AG09309 (cell line): ENCODE data around the gene TEX264.
"Not testable (repeated sequence)": the region's sequence is repeated elsewhere in the genome, so short reads cannot be mapped to it uniquely, and the experiment has no call there.

Experiments used
- DNase-seq: peaks from one replicate; pipeline ENCODE4 v3.0.0-alpha.2; 2010; ENCODE audit warnings: low read depth
- H3K4me3 ChIP-seq: 2 replicates; pipeline ENCODE4 v1.5.1; 2011; ENCODE audit warnings: mild to moderate bottlenecking, low read depth, low read length, moderate library complexity; ENCODE audit not compliant: control insufficient read depth
- TF ChIP-seq, protein P1 (sequence below): IDR thresholded peaks from 2 replicates; pipeline ENCODE4 v1.5.1; 2011; ENCODE audit warnings: mild to moderate bottlenecking, low read depth, low read length, inconsistent platforms; ENCODE audit not compliant: insufficient read depth, control insufficient read depth; ENCODE audit errors: missing control alignments

TEX264 gene

DNA sequence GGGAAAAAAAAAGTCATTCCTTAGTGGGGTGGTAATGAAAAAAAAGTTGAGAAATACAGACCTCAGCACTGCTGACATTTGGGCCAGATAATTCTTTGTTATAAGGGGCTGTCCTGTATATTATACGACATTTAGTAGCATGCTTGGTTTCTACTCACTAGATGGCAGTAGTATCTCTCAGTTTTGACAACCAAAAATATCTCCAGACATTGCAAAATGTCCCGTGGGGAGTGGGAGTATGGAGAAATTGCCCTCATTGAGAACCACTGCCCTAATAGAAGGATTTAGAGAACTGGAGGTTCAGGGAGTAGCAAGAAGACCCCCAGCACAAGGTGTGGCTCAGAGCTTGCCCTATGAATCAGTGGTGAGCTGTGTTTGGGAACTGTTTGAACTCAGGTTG is 28.6 kb upstream of the TEX264 start:
- no peak for DNase-seq
- no peak overlapping the region for H3K4me3 ChIP-seq
- TF ChIP-seq, protein P1, sequence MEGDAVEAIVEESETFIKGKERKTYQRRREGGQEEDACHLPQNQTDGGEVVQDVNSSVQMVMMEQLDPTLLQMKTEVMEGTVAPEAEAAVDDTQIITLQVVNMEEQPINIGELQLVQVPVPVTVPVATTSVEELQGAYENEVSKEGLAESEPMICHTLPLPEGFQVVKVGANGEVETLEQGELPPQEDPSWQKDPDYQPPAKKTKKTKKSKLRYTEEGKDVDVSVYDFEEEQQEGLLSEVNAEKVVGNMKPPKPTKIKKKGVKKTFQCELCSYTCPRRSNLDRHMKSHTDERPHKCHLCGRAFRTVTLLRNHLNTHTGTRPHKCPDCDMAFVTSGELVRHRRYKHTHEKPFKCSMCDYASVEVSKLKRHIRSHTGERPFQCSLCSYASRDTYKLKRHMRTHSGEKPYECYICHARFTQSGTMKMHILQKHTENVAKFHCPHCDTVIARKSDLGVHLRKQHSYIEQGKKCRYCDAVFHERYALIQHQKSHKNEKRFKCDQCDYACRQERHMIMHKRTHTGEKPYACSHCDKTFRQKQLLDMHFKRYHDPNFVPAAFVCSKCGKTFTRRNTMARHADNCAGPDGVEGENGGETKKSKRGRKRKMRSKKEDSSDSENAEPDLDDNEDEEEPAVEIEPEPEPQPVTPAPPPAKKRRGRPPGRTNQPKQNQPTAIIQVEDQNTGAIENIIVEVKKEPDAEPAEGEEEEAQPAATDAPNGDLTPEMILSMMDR, result peak; percentile 34

DNA sequence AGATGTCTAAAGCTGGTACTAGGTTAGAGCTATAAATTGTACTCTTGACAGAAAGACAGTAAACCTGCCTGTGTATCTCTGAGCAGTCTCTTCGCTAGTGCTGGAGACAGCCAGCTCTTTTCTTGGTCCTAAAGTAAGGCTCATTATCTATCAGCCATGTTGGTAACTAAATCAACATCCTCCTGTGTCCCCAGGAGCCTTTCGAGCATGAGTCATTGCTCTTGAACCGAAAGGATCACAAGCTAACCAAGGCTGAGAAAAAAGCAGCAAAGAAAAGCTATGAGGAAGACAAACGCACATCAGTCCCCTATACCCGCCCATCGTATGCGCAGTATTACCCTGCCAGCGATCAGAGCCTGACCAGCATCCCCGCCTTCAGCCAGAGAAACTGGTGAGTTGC is 25.0 kb upstream of the TEX264 start:
- no peak for DNase-seq
- TF ChIP-seq, protein P1, result no peak
- H3K4me3 ChIP-seq, result no peak overlapping the region

DNA sequence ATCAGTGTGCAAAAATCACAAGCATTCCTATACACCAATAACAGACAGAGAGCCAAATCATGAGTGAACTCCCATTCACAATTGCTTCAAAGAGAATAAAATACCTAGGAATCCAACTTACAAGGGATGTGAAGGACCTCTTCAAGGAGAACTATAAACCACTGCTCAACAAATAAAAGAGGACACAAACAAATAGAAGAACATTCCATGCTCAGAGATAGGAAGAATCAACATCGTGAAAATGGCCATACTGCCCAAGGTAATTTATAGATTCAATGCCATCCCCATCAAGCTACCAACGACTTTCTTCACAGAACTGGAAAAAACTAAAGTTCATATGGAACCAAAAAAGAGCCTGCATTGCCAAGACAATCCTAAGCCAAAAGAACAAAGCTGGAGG is 18.9 kb upstream of the TEX264 start:
- not testable (repeated sequence) for H3K4me3 ChIP-seq, DNase-seq

GRCh38 chr3:51653409-51653808 is 17.6 kb upstream of the TEX264 start:
- not testable (repeated sequence) for DNase-seq, H3K4me3 ChIP-seq

DNA sequence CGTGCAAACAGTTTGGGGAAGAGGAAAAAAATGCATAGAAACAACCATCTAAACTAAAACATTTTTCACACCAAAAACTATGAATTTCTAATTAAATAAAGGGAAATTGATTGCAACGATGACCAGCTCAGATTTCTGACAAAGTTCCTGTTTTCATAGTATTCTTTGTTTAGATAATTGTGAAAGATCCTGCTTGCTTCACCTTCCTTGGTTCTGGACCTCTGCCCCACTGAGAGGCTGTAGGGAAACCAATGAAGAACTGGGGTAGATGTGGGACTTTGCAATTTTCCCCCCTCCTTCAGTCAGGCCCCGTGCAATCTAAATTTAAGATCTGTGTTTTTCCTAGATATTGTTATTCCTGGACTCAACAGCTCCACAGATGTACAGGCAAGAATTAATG is 13.8 kb upstream of the TEX264 start:
- TF ChIP-seq, protein P1, result no peak
- H3K4me3 ChIP-seq, result no peak overlapping the region
- no peak for DNase-seq

DNA sequence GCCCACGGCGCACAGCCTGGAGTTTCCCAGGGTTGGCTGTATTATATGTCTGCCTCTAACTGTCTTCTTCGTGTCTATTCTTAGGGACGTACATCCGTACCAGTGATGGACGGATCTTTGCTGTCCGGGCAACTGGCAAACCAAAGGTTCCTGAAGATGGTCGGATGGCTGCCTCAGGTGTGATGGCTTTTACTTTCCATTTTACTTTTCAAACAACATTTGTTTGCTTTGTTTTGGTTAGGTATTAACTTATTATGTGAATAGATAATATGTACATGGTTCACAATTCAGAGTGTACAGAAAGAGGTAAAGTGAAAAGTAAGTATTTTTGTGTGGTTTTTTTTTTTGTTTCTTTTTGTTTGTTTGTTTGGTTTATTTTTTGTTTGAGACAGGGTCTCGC is 11.1 kb upstream of the TEX264 start:
- TF ChIP-seq, protein P1, result no peak
- no peak overlapping the region for H3K4me3 ChIP-seq
- no peak for DNase-seq

GRCh38 chr3:51662456-51662855 is 8.6 kb upstream of the TEX264 start:
- DNase-seq, result no peak
- TF ChIP-seq, protein P1, result no peak
- H3K4me3 ChIP-seq, result no peak overlapping the region

DNA sequence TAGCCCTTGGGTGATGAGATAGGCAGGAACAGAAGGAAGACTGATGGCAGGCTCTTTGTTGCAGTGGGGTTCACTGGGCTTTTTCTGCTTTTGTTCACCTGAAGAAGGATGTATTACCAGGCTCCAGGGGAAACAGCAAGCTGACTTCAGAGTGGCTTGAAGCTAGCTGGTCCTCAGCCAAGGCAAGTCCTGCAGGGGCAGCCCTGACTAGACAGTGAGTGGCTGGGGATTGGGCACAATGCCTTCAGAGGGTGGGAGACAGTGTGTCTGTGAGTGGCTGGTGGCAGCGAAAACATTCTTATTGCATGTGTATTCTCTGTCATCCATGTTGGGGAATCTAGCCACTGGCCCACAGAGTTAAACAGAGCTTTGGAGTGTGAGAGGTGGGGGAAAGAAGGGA is 2.3 kb upstream of the TEX264 start:
- H3K4me3 ChIP-seq, result no peak overlapping the region
- TF ChIP-seq, protein P1, result no peak
- DNase-seq, result no peak
